Measurements from ENCODE around the gene PROCA1.
"Not testable (repeated sequence)": the region's sequence is repeated elsewhere in the genome, so short reads cannot be mapped to it uniquely, and the experiment has no call there.

The PROCA1 gene

GRCh38 chr17:28722417-28723158 is 10.9 kb upstream of the PROCA1 start:
- Histone ChIP-seq H3K27me3 (replicated peaks) (no peaks in the 10 kb centered on the region), H3K4me3 (ENCODE audit: low read depth, low read length) (peak overlapping the region; percentile 24), H3K36me3 (replicated peaks) (peaks cover 43% of the 10 kb centered on the region), H3K27ac (no peak overlapping the region)
- in situ Hi-C loops (cut with HindIII; ENCODE audit: low pct_ligation_motif_present, low sequenced_read_pairs) = no loop called here
- TF ChIP-seq, protein P1, sequence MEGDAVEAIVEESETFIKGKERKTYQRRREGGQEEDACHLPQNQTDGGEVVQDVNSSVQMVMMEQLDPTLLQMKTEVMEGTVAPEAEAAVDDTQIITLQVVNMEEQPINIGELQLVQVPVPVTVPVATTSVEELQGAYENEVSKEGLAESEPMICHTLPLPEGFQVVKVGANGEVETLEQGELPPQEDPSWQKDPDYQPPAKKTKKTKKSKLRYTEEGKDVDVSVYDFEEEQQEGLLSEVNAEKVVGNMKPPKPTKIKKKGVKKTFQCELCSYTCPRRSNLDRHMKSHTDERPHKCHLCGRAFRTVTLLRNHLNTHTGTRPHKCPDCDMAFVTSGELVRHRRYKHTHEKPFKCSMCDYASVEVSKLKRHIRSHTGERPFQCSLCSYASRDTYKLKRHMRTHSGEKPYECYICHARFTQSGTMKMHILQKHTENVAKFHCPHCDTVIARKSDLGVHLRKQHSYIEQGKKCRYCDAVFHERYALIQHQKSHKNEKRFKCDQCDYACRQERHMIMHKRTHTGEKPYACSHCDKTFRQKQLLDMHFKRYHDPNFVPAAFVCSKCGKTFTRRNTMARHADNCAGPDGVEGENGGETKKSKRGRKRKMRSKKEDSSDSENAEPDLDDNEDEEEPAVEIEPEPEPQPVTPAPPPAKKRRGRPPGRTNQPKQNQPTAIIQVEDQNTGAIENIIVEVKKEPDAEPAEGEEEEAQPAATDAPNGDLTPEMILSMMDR (IDR thresholded peaks at IDR 0.05; ENCODE audit: low read depth, low read length, missing control alignments) = no peak
- no peak for DNase-seq

GRCh38 chr17:28720997-28721329 is 9.3 kb upstream of the PROCA1 start:
- Histone ChIP-seq H3K27ac (peak overlapping the region; percentile 93), H3K4me3 (ENCODE audit: low read depth, low read length) (peak overlapping the region; percentile 97), H3K36me3 (replicated peaks) (peaks cover 43% of the 10 kb centered on the region)
- H3K27me3 ChIP-seq (replicated peaks); in situ Hi-C loops (cut with HindIII; ENCODE audit: low pct_ligation_motif_present, low sequenced_read_pairs); DNase-seq: not testable (repeated sequence)

DNA sequence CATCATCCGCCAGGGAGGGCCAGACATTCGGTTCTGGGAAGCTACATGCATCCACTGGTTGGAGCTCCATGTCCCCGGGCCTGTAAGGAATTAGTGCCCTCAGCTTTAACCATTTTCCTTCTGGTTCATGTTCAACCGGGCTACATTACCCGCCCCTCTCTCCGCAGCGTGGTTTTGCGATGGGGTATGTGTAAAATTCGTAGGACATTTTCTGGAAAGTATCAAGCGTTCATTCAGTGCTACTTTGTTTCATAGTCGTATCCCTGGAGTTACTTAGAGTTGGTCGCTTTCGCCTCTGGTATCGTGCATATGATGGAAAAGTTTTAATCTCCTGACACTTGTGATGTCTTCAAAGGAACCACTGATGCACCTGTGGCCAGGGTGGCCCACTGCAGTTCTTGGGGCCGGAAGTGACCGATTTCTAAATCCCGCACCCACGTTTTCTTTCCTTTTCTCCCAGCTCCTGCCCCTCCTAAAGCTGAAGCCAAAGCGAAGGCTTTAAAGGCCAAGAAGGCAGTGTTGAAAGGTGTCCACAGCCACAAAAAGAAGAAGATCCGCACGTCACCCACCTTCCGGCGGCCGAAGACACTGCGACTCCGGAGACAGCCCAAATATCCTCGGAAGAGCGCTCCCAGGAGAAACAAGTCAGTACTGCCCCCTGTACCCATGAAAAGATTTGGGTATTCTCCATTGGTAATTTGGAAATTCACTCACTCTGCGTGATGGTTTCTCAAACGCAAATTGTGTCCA is 8.7 kb upstream of the PROCA1 start:
- H3K27me3 ChIP-seq (replicated peaks) = no peaks in the 10 kb centered on the region
- H3K4me3 ChIP-seq (ENCODE audit: low read depth, low read length) = peak overlapping the region; percentile 97
- DNase-seq = no peak
- H3K27ac ChIP-seq = peak overlapping the region; percentile 93
- TF ChIP-seq, protein P1 (IDR thresholded peaks at IDR 0.05; ENCODE audit: low read depth, low read length, missing control alignments) = peak; percentile 28
- in situ Hi-C loops (cut with HindIII; ENCODE audit: low pct_ligation_motif_present, low sequenced_read_pairs) = no loop called here
- H3K36me3 ChIP-seq (replicated peaks) = peaks cover 43% of the 10 kb centered on the region

- DNase-seq = no peak
- no peaks in the 10 kb centered on the region for H3K27me3 ChIP-seq (replicated peaks)
- TF ChIP-seq, protein P1 (IDR thresholded peaks at IDR 0.05; ENCODE audit: low read depth, low read length, missing control alignments) = no peak
- H3K4me3 ChIP-seq (ENCODE audit: low read depth, low read length) = peak overlapping the region; percentile 97
- peak overlapping the region; percentile 93 for H3K27ac ChIP-seq
- in situ Hi-C loops (cut with HindIII; ENCODE audit: low pct_ligation_motif_present, low sequenced_read_pairs) = no loop called here
- peaks cover 43% of the 10 kb centered on the region for H3K36me3 ChIP-seq (replicated peaks)
These were observed 7.3 kb upstream of the PROCA1 start for GRCh38 chr17:28719021-28719433.

DNA sequence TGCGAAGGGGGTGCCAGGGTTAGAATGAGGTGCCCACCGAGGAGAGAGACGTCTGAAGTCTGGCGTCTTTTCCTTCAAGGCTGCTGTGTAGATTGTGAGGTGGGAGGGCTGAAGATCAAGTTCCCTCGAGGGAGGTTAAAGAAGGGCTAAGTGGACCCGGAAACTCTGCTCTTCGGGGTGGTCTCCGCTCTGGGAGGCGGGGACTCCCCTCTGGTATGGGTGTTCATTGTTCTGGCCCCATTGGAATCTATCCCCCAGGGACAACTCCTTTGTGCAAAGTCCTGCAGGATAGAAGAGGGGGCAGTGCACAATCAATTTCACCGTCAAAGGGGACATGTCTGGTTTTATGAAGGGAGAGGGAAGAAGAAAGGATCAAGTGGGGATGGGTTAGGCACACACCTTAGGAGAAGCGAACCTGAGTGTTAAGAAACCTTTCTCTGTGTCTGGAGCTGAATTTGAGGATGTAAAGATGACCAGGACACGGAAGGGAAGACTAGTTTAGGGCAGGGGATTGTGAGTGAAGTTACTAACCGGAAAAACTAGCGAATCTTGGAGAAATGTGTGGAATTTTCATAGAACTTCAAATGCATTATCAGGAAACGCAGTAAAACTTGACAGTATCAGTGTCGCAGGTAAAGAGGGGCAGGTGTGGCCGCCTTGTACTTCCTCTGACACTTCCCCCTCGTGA is 6.8 kb upstream of the PROCA1 start:
- DNase-seq = no peak
- TF ChIP-seq, protein P1 (IDR thresholded peaks at IDR 0.05; ENCODE audit: low read depth, low read length, missing control alignments) = no peak
- Histone ChIP-seq H3K27ac (peak overlapping the region; percentile 93), H3K36me3 (replicated peaks) (peaks cover 40% of the 10 kb centered on the region), H3K4me3 (ENCODE audit: low read depth, low read length) (peak overlapping the region; percentile 85), H3K27me3 (replicated peaks) (no peaks in the 10 kb centered on the region)
- in situ Hi-C loops (cut with HindIII; ENCODE audit: low pct_ligation_motif_present, low sequenced_read_pairs) = no loop called here
